Dendritic cell treated with granulocyte-macrophage colony-stimulating factor and Interleukin-4, amounts not matched to agents 40 ng/mL and 50 ng/mL, for 4 days (primary cell): Measurements from ENCODE around the gene FAXC.

ENCODE experiments used
- H3K27ac Mint-ChIP-seq: one replicate; pipeline ENCODE4 v1.8.0; 2022; ENCODE audit warnings: mild to moderate bottlenecking, mixed read lengths
- H3K27me3 Mint-ChIP-seq: one replicate; pipeline ENCODE4 v1.8.0; 2022; ENCODE audit warnings: mild to moderate bottlenecking, mixed read lengths
- H3K36me3 Mint-ChIP-seq: one replicate; pipeline ENCODE4 v1.8.0; 2022; ENCODE audit warnings: low read depth, mixed read lengths
- H3K4me1 Mint-ChIP-seq: one replicate; pipeline ENCODE4 v1.8.0; 2022; ENCODE audit warnings: low read depth, mixed read lengths
- H3K4me3 Mint-ChIP-seq: one replicate; pipeline ENCODE4 v1.8.0; 2022; ENCODE audit warnings: mild to moderate bottlenecking, moderate library complexity, mixed read lengths
- H3K9me3 Mint-ChIP-seq: one replicate; pipeline ENCODE4 v1.8.0; 2022; ENCODE audit warnings: mixed read lengths
- intact Hi-C: fragments of 100-400 bp; cut with micrococcal nuclease; formaldehyde crosslinking; loops from one replicate; pipeline ENCODE4 v1.15.0; 2022

The FAXC gene

GRCh38 chr6:99349171-99350141 lies at the start of gene FAXC:
FAXC (minus strand) TSS chr6:99349674; CDS start chr6:99349372, 302 bp downstream.
- Mint-ChIP-seq H3K4me1 (no peaks in the 10 kb centered on the region), H3K27ac (no peak within 1 kb of the TSS), H3K4me3 (peak within 1 kb of the TSS; percentile 30), H3K36me3 (no peaks in the 10 kb centered on the region), H3K9me3 (no peaks in the 10 kb centered on the region), H3K27me3 (peaks cover 67% of the 10 kb centered on the region)
- intact Hi-C loops, result no loop called here

- Mint-ChIP-seq H3K4me3 (no peak overlapping the region), H3K27me3 (no peaks in the 10 kb centered on the region), H3K4me1 (peaks cover under 1% of the 10 kb centered on the region), H3K27ac (no peak overlapping the region), H3K36me3 (peaks cover 37% of the 10 kb centered on the region), H3K9me3 (no peaks in the 10 kb centered on the region)
- intact Hi-C loops, result no loop called here
These were observed 47.8 kb upstream of the FAXC start for GRCh38 chr6:99397287-99397686.

GRCh38 chr6:99393698-99394531 lies 44.4 kb upstream of the FAXC start, which contains the start of gene COQ3:
COQ3 (minus strand) TSS chr6:99394195; CDS start chr6:99394179, 16 bp downstream.
- Mint-ChIP-seq H3K9me3 (no peaks in the 10 kb centered on the region), H3K27ac (peak within 1 kb of the TSS; percentile 96), H3K4me1 (no peaks in the 10 kb centered on the region), H3K4me3 (peak within 1 kb of the TSS; percentile 97), H3K27me3 (no peaks in the 10 kb centered on the region), H3K36me3 (peaks cover 5% of the 10 kb centered on the region)
- intact Hi-C loops, result loop anchor here (2.0 kb wide), 1 partner anchor 31 kb away; the partner anchor contains the start of gene PNISR

- H3K4me1 Mint-ChIP-seq, result no peaks in the 10 kb centered on the region
- H3K9me3 Mint-ChIP-seq, result no peaks in the 10 kb centered on the region
- intact Hi-C loops, result no loop called here
- peaks cover 5% of the 10 kb centered on the region for H3K36me3 Mint-ChIP-seq
- no peaks in the 10 kb centered on the region for H3K27me3 Mint-ChIP-seq
- H3K27ac Mint-ChIP-seq, result peak overlapping the region; percentile 96
- peak overlapping the region; percentile 97 for H3K4me3 Mint-ChIP-seq
These were observed 43.9 kb upstream of the FAXC start for GRCh38 chr6:99393366-99393697.

GRCh38 chr6:99390896-99391295 lies 41.4 kb upstream of the FAXC start:
- H3K9me3 Mint-ChIP-seq, result no peaks in the 10 kb centered on the region
- peaks cover 5% of the 10 kb centered on the region for H3K36me3 Mint-ChIP-seq
- intact Hi-C loops, result no loop called here
- no peaks in the 10 kb centered on the region for H3K27me3 Mint-ChIP-seq
- H3K27ac Mint-ChIP-seq, result no peak overlapping the region
- no peaks in the 10 kb centered on the region for H3K4me1 Mint-ChIP-seq
- no peak overlapping the region for H3K4me3 Mint-ChIP-seq

GRCh38 chr6:99384507-99384906 lies 35.0 kb upstream of the FAXC start:
- no peak overlapping the region for H3K4me3 Mint-ChIP-seq
- H3K27ac Mint-ChIP-seq, result no peak overlapping the region
- intact Hi-C loops, result no loop called here
- H3K9me3 Mint-ChIP-seq, result no peaks in the 10 kb centered on the region
- no peaks in the 10 kb centered on the region for H3K27me3 Mint-ChIP-seq
- no peaks in the 10 kb centered on the region for H3K4me1 Mint-ChIP-seq
- no peaks in the 10 kb centered on the region for H3K36me3 Mint-ChIP-seq

GRCh38 chr6:99378636-99379035 lies 29.2 kb upstream of the FAXC start:
- H3K36me3 Mint-ChIP-seq, result no peaks in the 10 kb centered on the region
- no peaks in the 10 kb centered on the region for H3K4me1 Mint-ChIP-seq
- H3K27me3 Mint-ChIP-seq, result no peaks in the 10 kb centered on the region
- intact Hi-C loops, result no loop called here
- H3K4me3 Mint-ChIP-seq, result no peak overlapping the region
- H3K9me3 Mint-ChIP-seq, result no peaks in the 10 kb centered on the region
- H3K27ac Mint-ChIP-seq, result no peak overlapping the region

GRCh38 chr6:99369533-99369932 lies 20.1 kb upstream of the FAXC start:
- no peak overlapping the region for H3K4me3 Mint-ChIP-seq
- no peaks in the 10 kb centered on the region for H3K9me3 Mint-ChIP-seq
- H3K27me3 Mint-ChIP-seq, result peaks cover 3% of the 10 kb centered on the region
- H3K27ac Mint-ChIP-seq, result no peak overlapping the region
- H3K4me1 Mint-ChIP-seq, result no peaks in the 10 kb centered on the region
- H3K36me3 Mint-ChIP-seq, result no peaks in the 10 kb centered on the region
- intact Hi-C loops, result no loop called here

- Mint-ChIP-seq H3K27me3 (peaks cover 6% of the 10 kb centered on the region), H3K36me3 (no peaks in the 10 kb centered on the region), H3K4me3 (no peak overlapping the region), H3K9me3 (no peaks in the 10 kb centered on the region), H3K4me1 (no peaks in the 10 kb centered on the region), H3K27ac (no peak overlapping the region)
- intact Hi-C loops, result no loop called here
These were observed 17.4 kb upstream of the FAXC start for GRCh38 chr6:99366852-99367251.

GRCh38 chr6:99364026-99364425 lies 14.6 kb upstream of the FAXC start:
- Mint-ChIP-seq H3K9me3 (no peaks in the 10 kb centered on the region), H3K27me3 (peaks cover 17% of the 10 kb centered on the region), H3K27ac (no peak overlapping the region), H3K36me3 (no peaks in the 10 kb centered on the region), H3K4me3 (no peak overlapping the region), H3K4me1 (no peaks in the 10 kb centered on the region)
- intact Hi-C loops, result no loop called here

- Mint-ChIP-seq H3K27me3 (peaks cover 17% of the 10 kb centered on the region), H3K27ac (no peak overlapping the region), H3K4me1 (no peaks in the 10 kb centered on the region), H3K4me3 (no peak overlapping the region), H3K36me3 (no peaks in the 10 kb centered on the region), H3K9me3 (no peaks in the 10 kb centered on the region)
- intact Hi-C loops, result no loop called here
These were observed 13.3 kb upstream of the FAXC start for GRCh38 chr6:99362678-99363268.

- H3K4me1 Mint-ChIP-seq, result no peaks in the 10 kb centered on the region
- intact Hi-C loops, result no loop called here
- no peaks in the 10 kb centered on the region for H3K36me3 Mint-ChIP-seq
- peaks cover 28% of the 10 kb centered on the region for H3K27me3 Mint-ChIP-seq
- H3K9me3 Mint-ChIP-seq, result no peaks in the 10 kb centered on the region
- no peak overlapping the region for H3K4me3 Mint-ChIP-seq
- H3K27ac Mint-ChIP-seq, result no peak overlapping the region
These were observed 10.3 kb upstream of the FAXC start for GRCh38 chr6:99359800-99360199.

- no peak overlapping the region for H3K4me3 Mint-ChIP-seq
- H3K9me3 Mint-ChIP-seq, result no peaks in the 10 kb centered on the region
- no peaks in the 10 kb centered on the region for H3K36me3 Mint-ChIP-seq
- H3K4me1 Mint-ChIP-seq, result no peaks in the 10 kb centered on the region
- no peak overlapping the region for H3K27ac Mint-ChIP-seq
- H3K27me3 Mint-ChIP-seq, result peaks cover 41% of the 10 kb centered on the region
- intact Hi-C loops, result no loop called here
These were observed 7.2 kb upstream of the FAXC start for GRCh38 chr6:99356641-99357040.

- H3K36me3 Mint-ChIP-seq, result no peaks in the 10 kb centered on the region
- H3K4me3 Mint-ChIP-seq, result no peak overlapping the region
- H3K4me1 Mint-ChIP-seq, result no peaks in the 10 kb centered on the region
- intact Hi-C loops, result no loop called here
- H3K27ac Mint-ChIP-seq, result no peak overlapping the region
- H3K9me3 Mint-ChIP-seq, result no peaks in the 10 kb centered on the region
- peaks cover 49% of the 10 kb centered on the region for H3K27me3 Mint-ChIP-seq
These were observed 5.5 kb upstream of the FAXC start for GRCh38 chr6:99354983-99355382.
